Stimulated activated CD4-positive, alpha-beta T cell treated with anti-CD3 and anti-CD28 coated beads, Interleukin-15, amount 100 ng/mL, for 48 hours (primary cell): ENCODE data around the gene ST6GALNAC3.
"Not testable (repeated sequence)": the region's sequence is repeated elsewhere in the genome, so short reads cannot be mapped to it uniquely, and the experiment has no call there.

Experiments
- DNase-seq, 2 donors: peaks; one replicate each; pipeline ENCODE4 v3.0.0-alpha.2; 2020; ENCODE audit warnings: low read depth in 2 of 2

The ST6GALNAC3 gene

DNA sequence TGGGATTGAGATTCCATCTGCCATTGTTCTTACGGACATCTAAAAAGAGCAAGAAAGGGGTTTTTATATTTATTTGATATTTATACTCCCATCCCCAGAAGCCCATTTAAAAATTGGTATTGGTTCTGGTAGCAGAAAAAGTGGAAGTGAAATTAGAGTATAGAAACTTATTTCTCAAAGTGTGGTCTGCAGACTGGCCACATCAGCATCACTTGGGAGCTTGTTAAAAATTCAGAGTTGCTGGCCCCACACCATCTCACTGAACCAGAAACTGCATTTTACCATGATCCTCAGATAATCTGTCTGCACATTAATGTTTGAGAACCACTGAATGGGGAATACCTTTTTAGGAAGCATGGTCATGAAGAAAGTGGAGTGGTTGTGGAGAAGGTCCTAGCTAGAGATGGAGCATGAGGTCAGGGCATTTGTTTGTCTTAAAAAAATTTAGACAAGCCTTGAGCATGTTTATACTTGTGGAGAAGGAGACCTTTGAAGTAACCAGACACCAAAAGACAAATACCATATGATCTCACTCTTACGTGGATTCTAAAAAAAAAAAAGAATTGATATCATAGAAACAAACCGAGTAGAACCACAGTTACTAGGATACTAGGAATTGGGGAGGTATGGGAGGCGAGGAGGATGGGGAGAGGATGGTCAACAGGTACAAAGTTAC is 116.3 kb downstream of the ST6GALNAC3 start:
- no peak for DNase-seq

DNA sequence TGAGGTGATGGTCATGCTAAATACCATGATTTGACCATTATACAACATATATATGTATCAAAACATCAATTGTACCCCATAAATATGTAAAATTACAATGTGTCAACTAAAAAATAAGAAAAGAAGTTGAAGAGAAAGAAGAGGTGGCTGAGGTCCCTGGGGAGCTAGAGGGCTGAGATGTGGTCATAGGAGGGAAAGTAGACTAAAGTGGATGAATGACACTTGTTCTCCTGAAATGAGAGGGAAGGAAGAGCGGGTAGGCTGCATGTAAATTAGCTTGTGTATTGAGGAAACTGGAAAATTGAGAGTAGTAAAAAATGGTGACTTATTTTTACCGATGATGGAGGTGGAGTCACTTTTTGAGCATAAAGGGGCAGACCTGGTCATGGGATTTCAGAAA is 117.0 kb downstream of the ST6GALNAC3 start:
- DNase-seq, result no peak

DNA sequence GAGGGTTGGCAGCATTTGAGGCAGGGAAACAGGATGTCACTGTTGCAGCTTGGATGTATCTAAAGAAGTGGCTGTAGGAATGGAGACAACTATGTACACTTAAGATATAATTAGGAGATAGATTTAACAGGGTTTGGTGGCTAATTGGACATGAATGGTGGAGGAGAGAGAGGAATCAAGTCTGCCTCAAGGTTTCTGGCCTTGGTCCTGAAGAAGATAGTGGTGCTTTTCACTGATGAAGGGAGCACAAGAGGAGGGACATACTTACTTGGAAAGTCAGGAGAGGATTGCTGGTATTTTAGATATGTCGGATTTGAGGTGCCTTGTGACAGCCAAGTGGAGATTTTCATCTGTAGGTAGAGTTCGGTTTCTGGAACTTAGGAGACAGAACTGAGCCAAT is 123.9 kb downstream of the ST6GALNAC3 start:
- DNase-seq, result no peak

DNA sequence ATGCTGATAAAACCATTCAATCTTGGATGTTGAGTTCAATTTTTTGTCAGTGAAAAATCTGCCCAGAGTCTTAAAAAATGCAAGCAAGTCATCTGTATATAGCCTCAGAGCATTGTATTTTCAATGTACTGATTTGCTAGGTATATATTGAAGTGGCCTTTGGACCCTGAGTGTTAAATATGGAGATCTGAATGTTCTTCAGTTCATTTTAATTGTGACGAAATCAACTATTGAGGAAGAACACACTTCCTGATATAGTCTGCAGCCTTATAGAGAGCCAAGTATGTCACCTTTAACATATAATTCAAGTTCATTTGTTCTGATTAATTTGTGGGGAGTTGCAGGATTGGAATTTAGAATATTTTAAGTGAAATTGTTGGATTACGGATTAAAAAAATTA is 128.1 kb downstream of the ST6GALNAC3 start:
- DNase-seq, result no peak

DNA sequence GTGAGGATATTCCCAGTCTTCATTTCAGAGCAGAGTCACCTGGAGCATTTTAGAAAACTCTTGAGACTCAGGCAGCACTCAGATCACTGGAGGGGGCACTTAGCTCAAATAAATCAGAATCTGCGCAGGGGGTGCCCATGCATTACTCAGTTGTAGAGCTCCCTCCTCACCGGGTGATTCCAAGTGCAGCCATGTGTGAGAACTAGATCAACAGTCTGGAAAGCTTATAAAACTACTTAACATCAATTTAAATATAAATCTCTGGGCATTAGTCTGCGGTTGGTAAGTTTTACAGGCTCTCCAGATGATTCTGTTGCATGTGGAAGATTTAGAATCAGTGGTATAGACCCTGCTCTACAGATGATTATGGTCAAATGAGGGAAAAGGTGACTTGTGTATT is 128.6 kb downstream of the ST6GALNAC3 start:
- DNase-seq, result no peak

DNA sequence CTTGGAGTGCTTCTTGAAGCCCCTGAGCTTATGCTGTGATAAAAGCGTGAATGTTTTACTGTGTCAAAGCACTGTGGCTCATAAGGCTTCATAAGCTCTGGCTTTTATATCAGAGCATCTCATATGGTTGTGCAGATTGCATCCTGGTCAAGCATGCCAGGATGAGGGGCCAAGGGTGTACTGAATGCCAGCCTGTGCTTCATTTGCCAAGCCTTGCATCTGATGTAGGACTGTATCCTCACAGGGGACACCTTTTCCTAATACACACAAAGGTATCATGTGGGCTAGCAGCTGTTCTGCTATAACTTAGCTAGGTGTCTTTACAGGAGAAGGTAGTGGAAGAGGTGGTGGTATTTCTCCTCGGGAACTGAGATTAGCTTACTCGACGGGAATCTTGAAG is 134.7 kb downstream of the ST6GALNAC3 start:
- no peak for DNase-seq

DNA sequence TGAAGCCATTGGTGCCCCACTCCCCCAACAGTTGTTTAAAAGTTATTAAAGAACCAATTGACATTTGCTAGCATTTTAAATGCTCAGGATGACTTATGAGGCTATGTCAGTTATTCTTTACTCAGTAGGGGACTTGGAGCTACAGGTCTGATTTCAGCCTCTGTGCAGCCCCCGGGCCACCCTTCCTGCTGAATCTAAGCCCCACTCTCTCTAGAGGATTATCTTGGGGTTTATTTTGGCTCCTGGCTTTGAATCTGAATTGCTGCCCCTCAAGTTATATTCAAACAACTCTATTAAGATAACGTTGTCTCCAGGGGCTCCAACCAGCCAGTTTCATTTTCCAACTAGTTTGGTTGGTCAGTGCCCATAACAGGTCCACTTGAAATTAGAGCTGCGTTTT is 135.1 kb downstream of the ST6GALNAC3 start:
- DNase-seq, result no peak

DNA sequence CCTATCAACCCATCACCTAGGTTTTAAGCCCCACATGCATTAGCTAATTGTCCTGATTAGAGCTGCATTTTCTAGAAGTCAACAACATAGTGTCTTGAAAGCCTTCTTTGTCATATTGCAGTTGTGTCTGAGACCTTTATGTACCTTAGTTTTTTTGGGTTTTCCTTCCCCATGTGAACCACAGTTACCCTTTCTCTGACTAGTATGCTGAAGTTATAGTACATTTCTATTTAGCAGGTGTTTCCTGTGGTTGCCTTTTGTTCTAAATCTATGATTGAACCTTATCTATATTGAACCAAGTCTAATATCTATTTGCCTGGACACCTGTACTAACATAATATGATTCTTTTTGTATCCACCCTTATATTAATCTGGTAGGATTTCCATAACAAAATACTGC is 135.6 kb downstream of the ST6GALNAC3 start:
- no peak for DNase-seq

DNA sequence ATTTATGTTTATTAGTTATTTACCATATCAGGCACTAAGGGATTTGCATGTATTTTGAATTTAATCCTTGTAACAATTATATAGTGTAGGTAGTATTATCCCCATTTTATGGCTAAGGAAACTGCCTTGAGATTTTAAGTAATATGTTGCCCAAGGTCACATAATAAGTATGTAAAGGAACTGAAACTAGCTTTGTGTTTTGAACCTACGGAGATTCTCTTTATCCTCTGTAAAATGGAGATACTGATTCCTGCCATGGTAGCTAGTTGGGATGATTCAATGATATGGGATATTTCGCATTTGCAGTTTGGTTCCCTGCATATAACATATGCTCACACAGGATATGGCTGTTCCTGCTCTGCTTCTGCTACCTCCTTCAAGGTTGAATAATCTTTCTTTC is 144.3 kb downstream of the ST6GALNAC3 start:
- no peak for DNase-seq

DNA sequence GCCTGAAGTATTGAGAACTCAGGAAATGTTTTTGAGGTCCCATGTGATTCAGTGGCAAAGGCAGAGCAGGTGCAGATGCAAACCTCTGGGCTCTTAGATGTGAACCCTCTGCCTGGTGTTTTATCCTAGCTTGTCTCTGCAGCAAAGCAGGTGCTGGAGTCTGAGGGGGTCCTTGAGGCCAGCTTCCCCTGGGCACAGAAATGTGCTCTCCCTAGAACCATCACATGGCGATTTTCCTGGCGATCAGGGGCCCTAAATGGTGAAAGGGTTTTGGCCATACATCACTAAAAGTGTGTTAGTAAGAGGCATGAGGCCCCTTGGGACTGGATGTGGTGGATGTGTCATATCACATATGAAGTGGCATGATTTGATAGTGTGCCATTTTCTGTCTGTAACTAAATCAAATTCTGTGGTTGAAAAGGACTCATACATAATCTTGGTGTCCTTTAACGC is 144.8 kb downstream of the ST6GALNAC3 start:
- peak in 1 of 2 donors; percentile 7 for DNase-seq

DNA sequence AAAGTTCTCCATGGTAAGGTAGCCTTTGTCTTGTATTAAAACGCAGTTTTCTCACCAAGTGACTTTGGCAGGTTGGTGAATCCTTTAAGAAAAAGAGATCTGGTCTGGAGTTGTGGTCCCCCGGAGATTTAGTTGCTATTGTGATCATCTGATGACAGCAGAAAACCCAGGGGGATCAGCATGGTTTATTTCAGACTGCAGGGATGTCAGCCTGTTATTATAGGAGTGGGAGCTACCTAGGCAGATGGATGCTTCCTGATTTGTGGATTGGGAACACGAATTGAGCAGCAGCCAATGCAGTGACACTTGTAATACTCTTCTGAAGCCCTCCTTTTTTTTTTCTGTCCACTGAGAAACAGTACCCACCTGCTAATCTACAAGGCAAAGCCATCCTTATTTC is 150.2 kb downstream of the ST6GALNAC3 start:
- DNase-seq, result no peak

DNA sequence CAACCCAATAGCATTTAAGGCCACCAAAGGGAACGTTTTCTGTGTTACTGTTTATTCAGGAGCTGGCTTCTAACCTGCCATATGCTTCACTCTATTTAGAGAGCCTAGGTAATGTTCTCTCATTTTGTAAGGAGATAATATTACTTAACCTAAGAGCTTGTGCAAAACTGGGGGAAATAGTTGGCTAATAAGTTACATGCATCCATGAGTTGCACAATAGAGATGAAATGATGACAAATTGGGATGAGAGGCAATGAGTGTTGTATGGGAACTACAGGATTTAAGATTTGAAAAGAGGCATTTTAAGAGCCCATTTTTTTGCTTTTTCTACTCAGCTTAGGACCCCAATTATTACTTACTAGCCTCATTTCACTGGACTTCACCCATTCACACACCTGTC is 151.0 kb downstream of the ST6GALNAC3 start:
- DNase-seq, result no peak

DNA sequence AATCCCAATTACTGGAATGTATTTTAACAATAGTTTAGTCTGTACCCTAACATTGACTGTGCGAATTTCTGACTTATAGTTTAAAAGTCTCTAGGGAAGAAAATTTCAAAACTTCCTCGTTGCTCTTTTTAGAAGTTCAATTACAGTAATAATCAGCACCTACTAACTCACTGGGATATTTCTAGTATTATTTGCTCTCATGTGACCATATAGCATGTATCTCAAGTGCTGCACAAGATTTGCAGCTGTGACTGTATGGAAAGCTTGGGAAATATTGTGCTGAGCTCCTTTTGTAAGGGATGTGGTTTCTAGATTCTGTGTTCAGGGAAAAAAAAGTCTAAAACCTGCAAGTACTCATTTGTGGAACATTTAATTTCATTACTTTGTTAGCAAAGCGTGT is 153.1 kb downstream of the ST6GALNAC3 start:
- no peak for DNase-seq

DNA sequence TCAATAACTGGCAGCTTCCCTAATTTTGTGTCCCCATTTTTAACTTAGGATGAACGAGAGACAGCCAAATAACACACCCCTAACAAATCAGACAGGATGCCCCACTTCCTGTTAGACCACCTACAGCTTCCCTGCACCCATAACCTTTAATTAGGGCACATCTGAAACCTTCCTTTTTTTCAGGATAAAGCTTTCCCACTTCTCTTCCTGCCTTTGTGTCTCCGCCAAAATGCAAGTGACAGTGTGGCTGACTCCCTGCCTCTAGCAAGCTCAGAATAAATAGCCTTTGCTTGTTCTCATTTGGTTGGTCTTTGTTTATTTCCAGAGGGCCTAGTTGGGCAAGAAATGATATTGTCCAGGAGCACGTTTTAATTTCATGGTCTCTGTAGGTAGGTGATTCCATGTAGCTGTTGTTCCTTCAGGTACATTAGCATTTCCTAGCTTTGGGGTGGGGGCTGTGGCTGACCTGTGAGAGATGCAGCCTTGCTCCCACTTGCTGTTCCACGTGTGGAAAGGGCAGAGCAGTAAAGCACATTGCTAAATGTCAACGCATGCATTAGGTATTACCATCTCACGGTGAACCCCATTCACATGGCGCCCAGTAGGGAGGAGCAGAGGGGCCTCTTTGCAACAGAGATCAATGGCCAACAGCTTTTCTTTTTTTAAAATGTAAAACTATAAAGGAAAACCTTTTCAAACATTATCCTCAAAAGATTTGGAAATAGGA is 154.9 kb downstream of the ST6GALNAC3 start:
- no peak for DNase-seq

DNA sequence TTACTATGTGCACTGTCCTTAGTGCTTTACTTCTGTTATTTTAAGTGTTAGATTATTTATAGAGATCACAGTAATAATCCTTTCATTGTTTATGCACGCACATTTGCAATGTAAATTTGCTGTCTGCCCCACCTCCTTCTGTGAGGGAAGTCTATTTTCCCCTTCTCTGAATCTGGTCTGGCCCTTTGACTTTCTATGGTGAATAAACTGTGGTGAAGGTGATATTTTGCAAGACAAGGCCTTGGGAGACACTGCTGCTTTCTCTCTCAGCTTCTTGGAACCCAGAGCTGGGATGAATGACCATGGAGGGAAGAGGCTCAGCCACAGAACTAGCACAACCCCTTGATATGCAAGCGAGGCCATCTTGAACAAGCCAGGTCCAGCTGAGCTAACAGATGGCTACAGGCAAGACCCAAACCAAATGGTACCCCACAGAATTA is 156.3 kb downstream of the ST6GALNAC3 start:
- DNase-seq, result no peak

DNA sequence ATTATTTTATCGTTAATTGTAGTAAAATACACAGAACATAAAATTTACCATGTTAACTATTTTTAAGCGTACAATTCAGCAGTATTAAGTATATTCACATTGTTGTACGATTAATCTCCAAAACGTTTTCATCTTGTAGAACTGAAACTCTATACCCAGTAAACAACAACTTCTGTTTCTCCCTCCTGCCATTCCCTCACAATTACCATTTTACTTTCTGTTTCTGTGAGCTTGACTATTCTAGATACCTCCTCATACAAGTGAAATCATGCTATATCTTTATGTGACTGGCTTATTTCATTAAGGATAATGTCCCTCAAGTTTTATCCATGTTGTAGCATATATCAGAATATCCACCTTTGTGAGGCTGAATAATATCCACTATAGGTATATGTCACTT is 156.8 kb downstream of the ST6GALNAC3 start:
- no peak for DNase-seq

DNA sequence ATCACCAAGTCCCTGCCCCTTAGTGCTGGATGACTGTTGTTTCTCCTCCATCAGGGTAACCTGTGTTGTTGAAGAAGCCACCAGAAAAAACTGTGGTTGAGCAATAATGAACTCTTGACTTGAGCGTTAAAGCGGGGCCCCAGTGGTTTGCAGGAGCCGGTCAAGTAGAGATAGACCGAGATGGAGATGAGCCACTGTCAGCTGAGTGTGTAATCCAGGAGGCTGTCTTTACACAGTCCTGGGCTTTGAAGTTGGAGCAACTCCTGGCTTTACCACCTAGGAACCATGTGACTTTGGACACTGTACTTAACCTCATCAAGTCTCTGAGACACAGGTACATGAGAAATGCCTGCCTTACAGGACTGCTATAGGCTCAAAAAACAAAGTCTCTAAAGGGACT is 158.1 kb downstream of the ST6GALNAC3 start:
- DNase-seq, result no peak

DNA sequence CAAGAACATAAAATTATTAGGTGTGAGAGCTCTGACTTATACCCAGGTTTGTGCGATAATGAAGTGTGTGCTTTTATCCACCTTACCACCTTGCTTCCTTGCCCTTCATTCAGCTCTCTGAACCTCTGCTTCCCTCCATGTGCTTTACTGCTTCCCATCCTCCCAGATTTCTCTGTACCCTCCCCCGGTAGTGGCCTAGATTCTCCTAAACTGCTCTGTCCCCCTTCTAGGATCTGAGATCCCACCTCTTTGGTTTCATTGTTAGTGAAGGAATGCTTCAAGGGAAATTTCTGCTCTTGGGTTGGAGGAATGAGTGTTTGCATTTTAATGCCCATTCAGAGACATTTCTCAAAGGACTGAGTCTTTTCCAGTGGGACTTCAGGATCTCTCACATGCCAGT is 159.5 kb downstream of the ST6GALNAC3 start:
- DNase-seq, result no peak

DNA sequence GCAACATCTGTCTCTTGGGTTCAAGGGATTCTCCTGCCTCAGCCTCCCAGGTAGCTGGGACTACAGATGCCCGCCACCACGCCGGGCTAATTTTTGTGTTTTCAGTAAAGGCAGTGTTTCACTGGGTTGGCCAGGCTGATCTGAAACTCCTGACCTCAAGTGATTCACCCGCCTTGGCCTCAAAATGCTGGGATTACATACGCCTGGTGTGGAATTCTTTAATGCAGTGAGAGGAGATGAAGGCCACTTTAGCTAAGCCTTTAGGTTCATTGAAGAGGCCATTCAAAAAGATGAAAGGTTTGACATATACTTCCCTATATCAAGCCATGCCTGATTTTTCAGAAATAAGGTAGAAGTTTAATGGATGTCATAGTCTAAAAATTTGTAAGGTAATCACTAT is 162.7 kb downstream of the ST6GALNAC3 start:
- DNase-seq, result no peak

DNA sequence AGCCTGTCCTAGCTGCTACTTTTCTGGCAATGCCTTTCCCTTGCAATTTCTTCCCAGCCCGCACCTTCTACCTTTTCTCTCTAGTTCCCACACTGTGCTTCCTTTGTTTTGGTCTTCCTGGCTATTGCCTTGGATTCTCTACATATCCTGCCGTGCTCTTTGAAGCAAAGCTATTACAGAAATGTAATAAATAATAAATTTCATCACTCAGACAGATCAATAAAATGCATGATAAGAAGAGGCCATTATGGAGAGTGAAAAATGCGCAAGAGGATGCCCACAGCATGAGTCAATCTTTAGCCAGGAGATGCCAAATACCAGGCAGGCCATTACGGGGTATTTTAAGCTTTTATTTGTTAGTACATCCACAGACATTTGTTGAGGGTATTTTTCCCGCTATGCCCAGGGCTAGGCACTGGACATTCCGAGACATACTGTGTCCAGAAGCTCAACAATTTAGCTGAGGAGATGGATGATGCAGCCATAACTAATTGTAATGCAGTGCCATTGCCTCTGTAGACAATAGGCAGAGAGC is 163.6 kb downstream of the ST6GALNAC3 start:
- DNase-seq, result no peak

DNA sequence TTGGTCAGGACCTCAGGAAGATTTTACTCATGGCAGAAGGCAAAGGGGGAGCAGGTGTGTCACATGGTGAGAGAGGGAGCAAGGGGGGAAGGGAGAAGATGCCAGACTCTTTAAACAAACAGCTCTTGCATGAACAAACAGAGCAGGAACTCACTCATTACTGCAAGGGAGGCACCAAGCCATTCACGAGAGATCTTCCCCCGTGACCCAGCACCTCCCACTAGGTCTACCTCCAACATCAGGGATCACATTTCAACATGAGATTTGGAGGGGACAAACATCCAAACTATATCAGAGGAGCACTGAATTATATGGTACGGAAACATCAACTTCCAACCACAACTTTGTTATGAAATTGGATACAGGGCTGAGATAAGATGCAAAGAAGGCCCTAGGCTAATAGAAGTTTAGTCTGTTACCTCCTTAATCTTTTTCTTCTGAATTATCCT is 164.9 kb downstream of the ST6GALNAC3 start:
- no peak for DNase-seq

DNA sequence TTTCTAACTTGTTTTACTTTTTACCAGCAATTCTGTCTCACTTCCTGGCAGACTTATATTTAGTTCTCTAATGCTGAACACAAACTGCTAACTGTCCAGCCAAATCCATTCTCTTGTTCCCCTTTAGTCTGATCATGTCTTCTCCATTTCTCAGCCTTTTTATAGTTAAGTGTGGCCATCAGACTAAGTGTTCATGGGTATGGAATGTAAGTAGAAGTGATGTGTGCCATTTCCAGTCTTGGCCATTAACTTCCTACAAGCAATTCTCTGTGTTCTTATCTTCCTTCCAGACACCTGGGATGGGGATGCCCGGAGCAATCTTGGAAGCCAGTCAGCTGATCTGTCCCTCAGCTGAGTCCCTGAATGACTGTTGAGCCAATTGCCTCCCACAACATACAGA is 165.8 kb downstream of the ST6GALNAC3 start:
- DNase-seq, result no peak

DNA sequence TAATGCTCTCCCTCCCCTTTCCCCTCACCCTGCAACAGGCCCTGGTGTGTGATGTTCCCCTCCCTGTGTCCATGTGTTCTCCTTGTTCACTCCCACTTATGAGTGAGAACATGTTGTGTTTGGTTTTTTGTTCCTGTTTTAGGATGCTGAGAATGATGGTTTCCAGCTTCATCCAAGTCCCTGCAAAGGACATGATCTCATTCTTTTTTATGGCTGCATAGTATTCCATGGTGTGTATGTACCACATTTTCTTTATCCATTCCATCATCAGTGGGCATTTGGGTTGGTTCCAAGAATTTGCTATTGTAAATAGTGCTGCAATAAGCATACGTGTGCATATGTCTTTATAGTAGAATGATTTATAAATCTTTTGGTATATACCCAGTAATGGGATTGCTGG is 168.0 kb downstream of the ST6GALNAC3 start:
- not testable (repeated sequence) for DNase-seq
